DND-41 (cell line): ENCODE results near the gene SMPX.

Experiments
- ATAC-seq: fragments of 200-7000 bp; cut with Tn5 transposase; 3 replicates; pipeline ENCODE4 v1.9.1; 2021; ENCODE audit warnings: low read depth; ENCODE audit not compliant: insufficient read depth
- DNase-seq: peaks from one replicate; pipeline ENCODE4 v3.0.0-alpha.2; 2020
- H2AFZ ChIP-seq: 2 replicates; pipeline ENCODE4 v1.6.0; 2012; ENCODE audit warnings: low read depth, low read length
- H3K27ac ChIP-seq: 2 replicates; pipeline ENCODE4 v1.5.1; 2012; ENCODE audit warnings: low read length, inconsistent platforms
- H3K27me3 ChIP-seq: fragments of 200-600 bp; sonication (generic); 2 replicates; pipeline ENCODE4 v1.6.0; 2012; ENCODE audit warnings: low read length, mild to moderate bottlenecking, inconsistent platforms; ENCODE audit not compliant: insufficient read depth, poor library complexity
- H3K36me3 ChIP-seq: 2 replicates; pipeline ENCODE4 v1.5.1; 2012; ENCODE audit warnings: low read length, inconsistent platforms; ENCODE audit not compliant: insufficient read depth
- H3K4me1 ChIP-seq: 2 replicates; pipeline ENCODE4 v1.5.1; 2012; ENCODE audit warnings: mild to moderate bottlenecking, low read length; ENCODE audit not compliant: insufficient read depth
- H3K4me2 ChIP-seq: 2 replicates; pipeline ENCODE4 v1.6.0; 2012; ENCODE audit warnings: mild to moderate bottlenecking, moderate library complexity, low read length, inconsistent platforms; ENCODE audit not compliant: insufficient read depth
- H3K4me3 ChIP-seq, 2 experiments: fragments of 200-600 bp in 1 of 2; shearing (Covaris generic) in 1 of 2; 2 replicates each; pipeline ENCODE4 v1.5.1; 2012 to 2016; ENCODE audit warnings: inconsistent platforms in 2 of 2, low read length in 2 of 2, mild to moderate bottlenecking in 2 of 2, low read depth in 1 of 2, moderate library complexity in 1 of 2
- H3K79me2 ChIP-seq: 2 replicates; pipeline ENCODE4 v1.6.0; 2012; ENCODE audit warnings: low read length, inconsistent platforms; ENCODE audit not compliant: insufficient read depth
- H3K9ac ChIP-seq: 2 replicates; pipeline ENCODE4 v1.6.0; 2012; ENCODE audit warnings: low read depth, mild to moderate bottlenecking, inconsistent platforms, low read length, moderate library complexity
- H3K9me3 ChIP-seq: 2 replicates; pipeline ENCODE4 v1.5.1; 2012; ENCODE audit warnings: low read length, moderate library complexity, mild to moderate bottlenecking, inconsistent platforms; ENCODE audit not compliant: insufficient read depth, severe bottlenecking
- H4K20me1 ChIP-seq: 2 replicates; pipeline ENCODE4 v1.6.0; 2012; ENCODE audit warnings: low read length; ENCODE audit not compliant: insufficient read depth
- CTCF ChIP-seq: IDR thresholded peaks from 2 replicates; pipeline ENCODE4 v1.5.1; 2012; ENCODE audit warnings: borderline replicate concordance, low read length, moderate library complexity, mild to moderate bottlenecking; ENCODE audit not compliant: poor library complexity, severe bottlenecking; ENCODE audit errors: extremely low read depth
- EZH2 ChIP-seq: IDR thresholded peaks from 3 replicates; pipeline ENCODE4 v1.6.1; 2012; ENCODE audit warnings: borderline replicate concordance, low read depth, mild to moderate bottlenecking, moderate library complexity, low read length, inconsistent platforms; ENCODE audit not compliant: severe bottlenecking

Gene SMPX

GRCh38 chrX:21740329-21741274, 17.3 kb downstream of the SMPX start:
- no peak overlapping the region for H3K9ac ChIP-seq
- no peak overlapping the region for H3K4me3 ChIP-seq
- H3K27me3 ChIP-seq: no peaks in the 10 kb centered on the region
- H3K27ac ChIP-seq: no peak overlapping the region
- DNase-seq (no peak), ATAC-seq (no peak)
- H2AFZ ChIP-seq: no peak overlapping the region
- H4K20me1 ChIP-seq: no peaks in the 10 kb centered on the region
- no peak for TF ChIP-seq CTCF
- TF ChIP-seq EZH2: no peak
- H3K36me3 ChIP-seq: no peaks in the 10 kb centered on the region
- no peaks in the 10 kb centered on the region for H3K79me2 ChIP-seq
- H3K4me2 ChIP-seq: no peak overlapping the region
- H3K4me1 ChIP-seq: no peaks in the 10 kb centered on the region
- H3K9me3 ChIP-seq: no peaks in the 10 kb centered on the region

GRCh38 chrX:21738950-21739287, 19.0 kb downstream of the SMPX start:
- Histone ChIP-seq H3K4me2 (no peak overlapping the region), H3K4me1 (no peaks in the 10 kb centered on the region), H3K27ac (no peak overlapping the region), H3K9me3 (no peaks in the 10 kb centered on the region), H3K4me3 (no peak overlapping the region), H3K9ac (no peak overlapping the region), H4K20me1 (no peaks in the 10 kb centered on the region), H3K36me3 (no peaks in the 10 kb centered on the region), H2AFZ (no peak overlapping the region), H3K79me2 (no peaks in the 10 kb centered on the region), H3K27me3 (no peaks in the 10 kb centered on the region)
- ATAC-seq: no peak
- TF ChIP-seq EZH2 (no peak), CTCF (no peak)
- no peak for DNase-seq

GRCh38 chrX:21738210-21738949, 19.5 kb downstream of the SMPX start:
- no peaks in the 10 kb centered on the region for H3K4me1 ChIP-seq
- H4K20me1 ChIP-seq: no peaks in the 10 kb centered on the region
- H3K4me2 ChIP-seq: no peak overlapping the region
- no peak overlapping the region for H3K27ac ChIP-seq
- no peak for ATAC-seq
- no peak for TF ChIP-seq CTCF
- no peak for TF ChIP-seq EZH2
- H3K4me3 ChIP-seq: no peak overlapping the region
- H3K79me2 ChIP-seq: no peaks in the 10 kb centered on the region
- H2AFZ ChIP-seq: no peak overlapping the region
- H3K9ac ChIP-seq: no peak overlapping the region
- H3K9me3 ChIP-seq: no peaks in the 10 kb centered on the region
- no peaks in the 10 kb centered on the region for H3K27me3 ChIP-seq
- DNase-seq: no peak
- no peaks in the 10 kb centered on the region for H3K36me3 ChIP-seq
